Hematopoietic multipotent progenitor cell treated with erythropoietin and hydrocortisone succinate and interleukin-3 and kit ligand, for 8 days (in vitro differentiated cells): Measurements from ENCODE around the gene ARMC9.
"Not testable (repeated sequence)": the region's sequence is repeated elsewhere in the genome, so short reads cannot be mapped to it uniquely, and the experiment has no call there.

Source experiments
- DNase-seq: peaks from one replicate; pipeline ENCODE4 v3.0.0-alpha.2; 2015

The ARMC9 gene

DNA sequence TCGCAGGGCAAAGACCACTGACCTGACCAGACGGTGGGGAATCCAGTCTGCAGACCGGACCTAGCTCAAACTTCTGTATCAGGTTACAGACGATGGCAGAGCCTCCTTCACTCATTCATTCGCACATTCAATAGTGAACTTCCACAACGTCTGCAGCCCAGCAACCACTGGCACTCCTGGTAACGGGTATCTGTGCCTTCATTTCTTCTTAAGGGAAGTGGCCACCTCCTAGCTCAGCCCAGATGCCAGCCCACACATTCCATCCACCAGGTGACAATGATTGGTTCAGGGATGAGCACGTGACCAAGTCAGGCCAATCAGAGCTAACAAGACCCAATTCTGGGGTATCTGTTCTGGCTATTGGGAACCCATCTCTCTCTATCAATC, 15.9 kb upstream of the ARMC9 start:
- DNase-seq = no peak

GRCh38 chr2:231183851-231184250, 14.6 kb upstream of the ARMC9 start:
- no peak for DNase-seq

DNA sequence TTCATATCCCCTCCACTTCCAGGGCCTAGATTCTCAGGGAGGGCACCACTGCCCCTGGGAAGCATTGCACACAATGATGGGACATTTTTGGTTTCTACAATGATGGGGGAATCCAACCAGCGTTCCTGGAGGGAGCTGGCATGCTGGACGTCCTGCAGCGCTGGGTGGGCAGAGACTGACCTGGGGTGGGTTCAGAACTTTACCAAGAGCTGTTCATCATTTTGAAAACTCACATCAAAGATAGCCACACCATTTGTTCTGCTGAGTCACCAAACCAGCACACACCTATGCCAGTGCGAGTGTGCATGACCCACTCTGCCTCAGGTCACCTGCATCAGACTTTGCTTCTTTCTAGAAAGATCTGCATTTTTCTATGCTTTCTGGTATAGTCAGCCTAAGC, 14.1 kb upstream of the ARMC9 start:
- no peak for DNase-seq

- DNase-seq = no peak
These were observed 13.2 kb upstream of the ARMC9 start for GRCh38 chr2:231185050-231185725.

DNA sequence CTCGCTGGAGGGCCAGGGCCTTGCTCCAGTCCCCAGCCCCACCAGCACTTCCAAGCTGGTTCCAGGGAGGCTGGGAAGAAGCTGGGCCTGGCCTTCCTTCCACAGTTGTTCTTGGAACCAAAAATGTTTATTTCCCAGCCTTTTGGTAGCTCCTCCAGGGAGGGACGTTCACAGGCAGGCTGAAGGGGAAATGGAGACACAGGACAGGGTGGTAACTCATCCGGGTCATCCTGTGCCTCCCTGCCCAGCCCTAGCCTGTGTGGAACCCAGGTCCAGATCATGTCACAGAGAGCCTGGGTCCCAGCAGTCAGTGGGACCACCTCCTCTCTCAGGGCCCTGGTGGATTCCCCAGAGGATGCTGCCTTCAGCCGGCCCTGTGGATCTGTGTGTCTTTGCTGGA, 12.5 kb upstream of the ARMC9 start:
- no peak for DNase-seq

- DNase-seq = no peak
These were observed 12.1 kb upstream of the ARMC9 start for GRCh38 chr2:231186325-231186724.

- no peak for DNase-seq
These were observed 10.5 kb upstream of the ARMC9 start for GRCh38 chr2:231187736-231188505.

DNA sequence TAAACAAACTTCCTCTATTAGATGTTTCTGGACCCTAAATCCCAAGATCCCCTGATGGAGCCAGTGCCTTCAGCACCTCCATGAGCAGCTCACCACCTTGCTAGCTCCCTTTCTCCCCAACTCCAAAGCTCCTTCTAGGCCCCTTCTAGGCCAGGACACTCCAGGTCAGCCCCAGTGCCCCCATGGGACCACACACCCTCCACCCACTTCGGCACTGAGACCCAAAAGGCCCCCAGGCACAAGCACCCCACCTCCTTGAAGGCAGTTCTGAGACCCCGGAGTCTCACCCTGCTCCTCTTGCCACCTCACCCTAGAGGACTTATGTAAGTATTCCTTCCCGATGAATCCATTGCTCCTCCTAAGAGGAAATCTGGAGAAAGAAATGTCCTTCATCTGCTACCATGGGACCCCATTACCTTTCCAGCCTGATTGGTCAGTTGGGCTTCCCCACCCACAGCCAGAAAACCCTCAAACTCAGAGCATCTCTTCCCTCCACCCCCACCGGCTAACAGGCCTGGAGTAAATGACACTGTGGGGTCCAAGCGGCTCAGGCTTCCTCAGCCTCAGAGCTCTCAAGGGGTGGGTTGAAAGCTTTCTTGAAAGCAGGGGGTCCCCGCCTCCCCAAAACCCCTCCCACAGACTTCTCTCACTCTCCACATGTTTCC, 9.8 kb upstream of the ARMC9 start:
- no peak for DNase-seq

DNA sequence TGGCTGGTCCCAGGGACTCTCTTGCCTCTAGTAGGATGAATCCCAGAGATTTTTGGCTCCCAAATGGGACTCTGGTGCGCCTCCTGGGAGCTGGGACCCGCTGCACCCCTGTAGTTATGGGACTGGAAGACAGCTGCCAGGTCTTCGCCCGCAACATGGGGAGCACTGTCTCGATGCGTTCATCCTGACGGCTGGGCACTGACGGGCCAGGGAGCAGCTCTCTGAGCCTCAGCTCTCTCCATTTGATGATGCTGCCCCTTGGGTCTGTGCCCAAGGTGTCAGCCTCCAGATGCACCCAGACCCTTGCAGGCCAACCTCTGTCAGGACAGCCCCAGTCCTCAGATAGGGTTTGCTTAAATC, 9.3 kb upstream of the ARMC9 start:
- no peak for DNase-seq

GRCh38 chr2:231189571-231190495, 8.6 kb upstream of the ARMC9 start:
- no peak for DNase-seq

- no peak for DNase-seq
These were observed 7.8 kb upstream of the ARMC9 start for GRCh38 chr2:231190531-231191197.

GRCh38 chr2:231191896-231192872, 6.2 kb upstream of the ARMC9 start:
- DNase-seq = peak; percentile 34

DNA sequence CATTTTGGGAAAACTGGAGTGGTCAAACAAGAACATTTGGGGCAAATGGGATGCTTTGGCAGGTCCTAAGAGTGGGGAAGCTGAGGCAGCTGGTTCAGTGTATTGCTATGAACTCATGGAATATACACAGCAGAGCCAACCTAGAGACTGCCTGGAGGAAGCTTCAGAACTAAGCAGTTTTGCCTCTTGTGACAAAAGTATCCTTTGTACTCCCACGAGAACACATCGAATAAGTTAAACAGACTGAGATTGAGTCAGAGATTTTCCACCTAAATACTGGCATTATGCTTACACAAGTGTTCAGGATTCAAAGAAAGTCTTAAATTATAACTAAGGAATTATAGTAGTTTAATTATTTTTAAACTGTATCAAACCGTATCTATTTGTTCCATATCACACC, 5.2 kb upstream of the ARMC9 start:
- no peak for DNase-seq

DNA sequence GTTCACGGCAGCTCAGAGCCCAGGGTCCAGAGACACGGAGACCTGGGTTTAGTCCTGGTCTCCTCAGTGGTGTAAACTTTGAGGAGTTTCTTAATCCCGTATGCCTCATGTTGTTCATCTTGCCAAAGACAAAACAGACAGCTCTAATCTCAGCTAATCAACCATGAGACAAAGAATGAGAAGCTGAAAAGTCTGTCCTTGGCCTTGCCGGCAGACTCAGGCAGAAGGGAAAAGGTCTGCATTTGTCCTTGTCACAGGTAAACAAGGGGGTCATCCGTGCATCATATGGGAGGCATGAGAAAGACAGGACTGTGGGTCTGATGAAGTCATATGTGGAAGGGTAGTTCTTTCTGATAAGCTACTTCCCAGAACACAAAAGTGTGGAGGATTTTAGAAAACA, 1.8 kb upstream of the ARMC9 start:
- no peak for DNase-seq

DNA sequence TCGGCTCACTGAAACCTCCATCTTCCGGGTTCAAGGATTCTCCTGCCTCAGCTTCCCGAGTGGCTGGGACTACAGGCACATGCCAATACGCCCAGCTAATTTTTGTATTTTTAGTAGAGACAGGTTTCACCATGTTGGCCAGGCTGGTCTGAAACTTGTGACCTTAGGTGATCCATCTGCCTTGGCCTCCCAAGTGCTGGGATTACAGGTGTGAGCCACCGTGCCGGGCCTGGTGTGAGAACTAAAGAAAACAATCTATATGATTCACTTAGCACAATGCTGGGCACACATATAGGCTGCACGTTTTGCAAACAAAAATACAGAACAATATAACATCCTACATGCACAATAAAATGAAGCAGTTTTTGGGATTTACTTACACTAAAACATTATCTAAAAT, 1.2 kb upstream of the ARMC9 start:
- DNase-seq = not testable (repeated sequence)

GRCh38 chr2:231197706-231198290, 633 bp upstream of the ARMC9 start:
- DNase-seq = no peak

DNA sequence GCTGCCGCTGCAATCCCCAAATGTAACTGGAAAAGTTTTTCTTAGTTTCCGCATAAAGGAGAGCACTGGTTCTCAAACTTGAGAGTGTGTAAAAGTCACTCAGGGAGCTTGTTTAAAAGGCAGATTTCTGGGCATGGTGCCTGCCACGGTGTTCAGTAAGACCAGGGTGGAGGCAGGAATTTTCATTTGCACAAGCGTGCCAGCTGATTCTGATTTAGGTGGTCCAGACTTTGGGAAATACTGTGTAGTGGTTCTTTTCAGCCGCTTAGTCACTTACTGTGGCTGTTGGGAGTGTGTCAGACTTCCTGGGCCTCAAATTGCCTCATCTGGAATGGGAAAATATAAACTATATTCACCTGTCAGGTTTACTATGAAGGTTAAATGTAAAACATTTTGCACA, 788 bp downstream of the ARMC9 start:
- DNase-seq = no peak

DNA sequence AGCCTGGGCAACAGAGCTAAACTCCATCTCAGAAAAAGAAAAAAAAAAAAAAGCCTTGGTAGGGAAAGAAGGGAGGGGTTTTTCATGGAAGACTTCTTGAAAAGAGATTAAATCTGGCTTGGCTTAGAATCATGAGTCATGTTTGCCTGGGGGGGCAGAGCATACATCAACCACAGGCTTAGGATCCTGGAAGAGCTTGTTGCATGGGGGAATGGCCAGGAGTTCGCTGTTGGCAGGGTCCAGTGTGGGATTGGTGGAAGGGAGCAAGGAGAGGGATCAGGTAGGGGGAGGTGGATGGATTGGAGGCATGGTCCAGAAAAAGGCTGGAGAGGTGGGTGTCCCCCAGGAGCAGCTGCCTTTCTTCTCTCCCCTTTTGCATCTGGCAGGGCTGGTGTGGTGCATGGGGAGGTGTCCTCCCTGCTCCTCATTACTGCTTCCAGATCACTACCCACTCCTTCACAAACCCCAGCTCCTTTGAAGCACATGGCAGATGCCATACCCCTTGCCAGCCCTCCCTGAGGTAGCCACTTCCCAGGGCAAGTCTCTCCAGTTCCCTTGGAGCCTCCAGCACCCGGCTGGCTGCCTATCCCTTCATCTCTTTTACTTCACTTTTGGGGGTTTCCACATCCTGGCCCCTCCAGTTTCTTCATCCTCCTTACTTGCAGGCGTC, 2.5 kb downstream of the ARMC9 start:
- no peak for DNase-seq

- DNase-seq = no peak
These were observed 3.0 kb downstream of the ARMC9 start for GRCh38 chr2:231201475-231201814.

- no peak for DNase-seq
These were observed 4.7 kb downstream of the ARMC9 start for GRCh38 chr2:231203087-231203486.
